ENCODE results near the gene LSM7. TPM values are rescaled to one million over a fixed set of nuclear protein-coding genes. Genes with fewer than 3 reads are reported as not detected.

Gene LSM7
- total RNA-seq, result 100 to 1,000 TPM; 143 to 444 (median 296) TPM

GRCh38 chr19:2328401-2329148, at the start of gene LSM7, which contains the start of gene SPPL2B:
Gene LSM7, minus strand, starts transcription at chr19:2328586. Its CDS starts 20 bp downstream, at chr19:2328566.
Gene SPPL2B, plus strand, starts transcription at chr19:2328684. Its CDS starts 26 bp downstream, at chr19:2328710.
- peak within 1 kb of the TSS; percentile 74 to 98 (median 82) for H3K4me3 ChIP-seq
- H3K4me1 ChIP-seq (replicated peaks in 1 of 2), result peaks cover 34 to 41% of the 10 kb centered on the region in 2 donors
- 0 to 4% (median 0%) methylated on average over 2 to 25 of the region's 89 CpGs; no CpG with 5 or more reads in 5 of the 10 experiments for WGBS, 10 experiments
- ATAC-seq (replicated peaks in 6 of 8), result peak; percentile 62 to 84 (median 70)
- peak within 1 kb of the TSS; percentile 85 to 96 for H3K27ac ChIP-seq
- in situ Hi-C loops (cut with MboI; ENCODE audit: low pct_unique_long_range_greater_than_20kb in 2 of 9, low sequenced_read_pairs in 9 of 9, unreplicated experiment in 9 of 9), result no loop called here

- in situ Hi-C loops (cut with MboI; ENCODE audit: low pct_unique_long_range_greater_than_20kb in 2 of 9, low sequenced_read_pairs in 9 of 9, unreplicated experiment in 9 of 9), result loop anchor here in 2 of 9 experiments (25.0 kb wide), 1 partner anchor 90 kb away; the partner anchor contains the start of gene PEAK3 (in 2 of the 2)
- H3K27ac ChIP-seq, result no peak overlapping the region
- WGBS, 10 experiments, result 0 to 85% (median 69%) methylated on average over 1 to 12 of the region's 15 CpGs; no CpG with 5 or more reads in 4 of the 10 experiments
- H3K4me1 ChIP-seq (replicated peaks in 1 of 2), result peaks cover 7 to 21% of the 10 kb centered on the region in 2 donors
- peak in 1 of 8 experiments; percentile 58 for ATAC-seq (replicated peaks in 6 of 8)
- H3K4me3 ChIP-seq, result no peak overlapping the region
Measured at GRCh38 chr19:2376784-2377519, 48.6 kb upstream of the LSM7 start.

GRCh38 chr19:2375353-2376121, 47.2 kb upstream of the LSM7 start:
- Histone ChIP-seq H3K27ac (no peak overlapping the region), H3K4me1 (replicated peaks in 1 of 2) (peaks cover 7 to 12% of the 10 kb centered on the region in 2 donors), H3K4me3 (no peak overlapping the region)
- ATAC-seq (replicated peaks in 6 of 8), result peak in 5 of 8 experiments; percentile 27 to 70 (median 52)
- in situ Hi-C loops (cut with MboI; ENCODE audit: low pct_unique_long_range_greater_than_20kb in 2 of 9, low sequenced_read_pairs in 9 of 9, unreplicated experiment in 9 of 9), result loop anchor here in 2 of 9 experiments (25.0 kb wide), 1 partner anchor 88 kb away; the partner anchor contains the start of gene PEAK3 (in 2 of the 2)
- WGBS, 10 experiments, result 55 to 80% (median 60%) methylated on average over 1 to 6 of the region's 7 CpGs; no CpG with 5 or more reads in 5 of the 10 experiments

GRCh38 chr19:2374808-2375207, 46.4 kb upstream of the LSM7 start:
- no peak for ATAC-seq (replicated peaks in 6 of 8)
- in situ Hi-C loops (cut with MboI; ENCODE audit: low pct_unique_long_range_greater_than_20kb in 2 of 9, low sequenced_read_pairs in 9 of 9, unreplicated experiment in 9 of 9), result loop anchor here in 2 of 9 experiments (25.0 kb wide), 1 partner anchor 88 kb away; the partner anchor contains the start of gene PEAK3 (in 2 of the 2)

GRCh38 chr19:2372076-2372612, 43.8 kb upstream of the LSM7 start:
- ATAC-seq (replicated peaks in 6 of 8), result no peak
- Histone ChIP-seq H3K4me1 (replicated peaks in 1 of 2) (peaks cover 7 to 12% of the 10 kb centered on the region in 2 donors), H3K27ac (no peak overlapping the region), H3K4me3 (no peak overlapping the region)
- 23 to 91% (median 51%) methylated on average over 2 to 9 of the region's 11 CpGs; no CpG with 5 or more reads in 1 of the 10 experiments for WGBS, 10 experiments
- in situ Hi-C loops (cut with MboI; ENCODE audit: low pct_unique_long_range_greater_than_20kb in 2 of 9, low sequenced_read_pairs in 9 of 9, unreplicated experiment in 9 of 9), result no loop called here

More at GRCh38 chr19:2374808-2375207, 46.4 kb upstream of the LSM7 start:
- Histone ChIP-seq H3K4me1 (replicated peaks in 1 of 2) (peaks cover 7 to 12% of the 10 kb centered on the region in 2 donors), H3K4me3 (no peak overlapping the region), H3K27ac (no peak overlapping the region)
- WGBS, 10 experiments, result 89 to 100% (median 100%) methylated on average over 1 to 10 of the region's 13 CpGs; no CpG with 5 or more reads in 4 of the 10 experiments

- in situ Hi-C loops (cut with MboI; ENCODE audit: low pct_unique_long_range_greater_than_20kb in 2 of 9, low sequenced_read_pairs in 9 of 9, unreplicated experiment in 9 of 9), result no loop called here
- ATAC-seq (replicated peaks in 6 of 8), result no peak
- 0 to 94% (median 87%) methylated on average over 1 to 9 of the region's 16 CpGs; no CpG with 5 or more reads in 3 of the 10 experiments for WGBS, 10 experiments
- no peak overlapping the region for H3K27ac ChIP-seq
- H3K4me3 ChIP-seq, result no peak overlapping the region
- H3K4me1 ChIP-seq (replicated peaks in 1 of 2), result peaks cover 7 to 12% of the 10 kb centered on the region in 2 donors
Measured at GRCh38 chr19:2371656-2372055, 43.3 kb upstream of the LSM7 start.

- in situ Hi-C loops (cut with MboI; ENCODE audit: low pct_unique_long_range_greater_than_20kb in 2 of 9, low sequenced_read_pairs in 9 of 9, unreplicated experiment in 9 of 9), result no loop called here
- no peak overlapping the region for H3K27ac ChIP-seq
- 50 to 92% (median 76%) methylated on average over 2 to 10 of the region's 10 CpGs; no CpG with 5 or more reads in 1 of the 10 experiments for WGBS, 10 experiments
- no peak for ATAC-seq (replicated peaks in 6 of 8)
- peaks cover 2 to 7% of the 10 kb centered on the region in 2 donors for H3K4me1 ChIP-seq (replicated peaks in 1 of 2)
- no peak overlapping the region for H3K4me3 ChIP-seq
Measured at GRCh38 chr19:2365201-2365970, 37.0 kb upstream of the LSM7 start.

GRCh38 chr19:2363419-2363818, 35.0 kb upstream of the LSM7 start:
- Histone ChIP-seq H3K4me1 (replicated peaks in 1 of 2) (peaks cover 7 to 9% of the 10 kb centered on the region in 2 donors), H3K27ac (no peak overlapping the region), H3K4me3 (no peak overlapping the region)
- no CpG with 5 or more reads among the region's 17 CpGs for WGBS, 10 experiments
- no peak for ATAC-seq (replicated peaks in 6 of 8)
- in situ Hi-C loops (cut with MboI; ENCODE audit: low pct_unique_long_range_greater_than_20kb in 2 of 9, low sequenced_read_pairs in 9 of 9, unreplicated experiment in 9 of 9), result no loop called here

- Histone ChIP-seq H3K27ac (no peak overlapping the region), H3K4me1 (replicated peaks in 1 of 2) (peaks cover 7 to 9% of the 10 kb centered on the region in 2 donors), H3K4me3 (no peak overlapping the region)
- ATAC-seq (replicated peaks in 6 of 8), result no peak
- WGBS, 10 experiments, result 64 to 90% (median 83%) methylated on average over 1 to 3 of the region's 15 CpGs; no CpG with 5 or more reads in 7 of the 10 experiments
- in situ Hi-C loops (cut with MboI; ENCODE audit: low pct_unique_long_range_greater_than_20kb in 2 of 9, low sequenced_read_pairs in 9 of 9, unreplicated experiment in 9 of 9), result no loop called here
Measured at GRCh38 chr19:2362970-2363300, 34.5 kb upstream of the LSM7 start.

GRCh38 chr19:2362046-2362969, 33.9 kb upstream of the LSM7 start:
- no peak for ATAC-seq (replicated peaks in 6 of 8)
- Histone ChIP-seq H3K4me1 (replicated peaks in 1 of 2) (peaks cover 7 to 9% of the 10 kb centered on the region in 2 donors), H3K27ac (no peak overlapping the region), H3K4me3 (no peak overlapping the region)
- WGBS, 10 experiments, result 69 to 100% (median 84%) methylated on average over 2 to 9 of the region's 11 CpGs; no CpG with 5 or more reads in 1 of the 10 experiments
- in situ Hi-C loops (cut with MboI; ENCODE audit: low pct_unique_long_range_greater_than_20kb in 2 of 9, low sequenced_read_pairs in 9 of 9, unreplicated experiment in 9 of 9), result no loop called here

All from motor neuron (in vitro differentiated cells).